Measurements from ENCODE around the gene SLC6A1. TPM values are rescaled to one million over a fixed set of nuclear protein-coding genes. Genes with fewer than 3 reads are reported as not detected.

Gene SLC6A1
- total RNA-seq, 1 donor from 2014 or later = not detected

- no peak overlapping the region for H3K4me3 ChIP-seq (ENCODE audit: low read depth, low read length)
- DNase-seq (ENCODE audit: low read depth) = no peak
- TF ChIP-seq, protein P1, sequence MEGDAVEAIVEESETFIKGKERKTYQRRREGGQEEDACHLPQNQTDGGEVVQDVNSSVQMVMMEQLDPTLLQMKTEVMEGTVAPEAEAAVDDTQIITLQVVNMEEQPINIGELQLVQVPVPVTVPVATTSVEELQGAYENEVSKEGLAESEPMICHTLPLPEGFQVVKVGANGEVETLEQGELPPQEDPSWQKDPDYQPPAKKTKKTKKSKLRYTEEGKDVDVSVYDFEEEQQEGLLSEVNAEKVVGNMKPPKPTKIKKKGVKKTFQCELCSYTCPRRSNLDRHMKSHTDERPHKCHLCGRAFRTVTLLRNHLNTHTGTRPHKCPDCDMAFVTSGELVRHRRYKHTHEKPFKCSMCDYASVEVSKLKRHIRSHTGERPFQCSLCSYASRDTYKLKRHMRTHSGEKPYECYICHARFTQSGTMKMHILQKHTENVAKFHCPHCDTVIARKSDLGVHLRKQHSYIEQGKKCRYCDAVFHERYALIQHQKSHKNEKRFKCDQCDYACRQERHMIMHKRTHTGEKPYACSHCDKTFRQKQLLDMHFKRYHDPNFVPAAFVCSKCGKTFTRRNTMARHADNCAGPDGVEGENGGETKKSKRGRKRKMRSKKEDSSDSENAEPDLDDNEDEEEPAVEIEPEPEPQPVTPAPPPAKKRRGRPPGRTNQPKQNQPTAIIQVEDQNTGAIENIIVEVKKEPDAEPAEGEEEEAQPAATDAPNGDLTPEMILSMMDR (conservative IDR thresholded peaks at IDR 0.05; ENCODE audit: low read depth, low read length) = no peak
These were observed 29.6 kb downstream of the SLC6A1 start for GRCh38 chr3:11022115-11022514.

DNA sequence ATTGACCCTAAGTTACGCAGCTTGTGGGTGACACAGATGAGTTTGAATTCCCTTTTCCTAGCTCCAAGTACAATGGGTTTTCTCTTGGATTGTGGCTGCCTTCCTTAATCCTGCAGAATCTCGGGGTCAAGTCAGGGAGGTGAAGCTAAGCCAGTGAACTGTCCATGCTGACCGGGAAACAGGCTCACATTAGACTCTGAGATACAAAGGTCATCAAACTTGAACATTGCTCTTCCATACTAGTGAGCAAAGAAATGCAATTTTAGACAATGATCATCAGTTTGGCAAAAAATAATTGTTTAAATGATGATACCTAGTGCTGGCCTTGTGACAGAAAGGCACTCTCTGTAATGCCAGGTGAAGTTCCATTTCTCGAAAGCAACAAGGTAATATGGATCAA, 31.6 kb downstream of the SLC6A1 start:
- no peak overlapping the region for H3K4me3 ChIP-seq (ENCODE audit: low read depth, low read length)
- DNase-seq (ENCODE audit: low read depth) = no peak
- TF ChIP-seq, protein P1 (conservative IDR thresholded peaks at IDR 0.05; ENCODE audit: low read depth, low read length) = no peak

- DNase-seq (ENCODE audit: low read depth) = no peak
- no peak overlapping the region for H3K4me3 ChIP-seq (ENCODE audit: low read depth, low read length)
These were observed 37.4 kb downstream of the SLC6A1 start for GRCh38 chr3:11029948-11030347.

GRCh38 chr3:11033871-11034270, 41.3 kb downstream of the SLC6A1 start:
- TF ChIP-seq, protein P1 (conservative IDR thresholded peaks at IDR 0.05; ENCODE audit: low read depth, low read length) = no peak
- DNase-seq (ENCODE audit: low read depth) = no peak

More at GRCh38 chr3:11029948-11030347, 37.4 kb downstream of the SLC6A1 start:
- TF ChIP-seq, protein P1 (conservative IDR thresholded peaks at IDR 0.05; ENCODE audit: low read depth, low read length) = no peak

DNA sequence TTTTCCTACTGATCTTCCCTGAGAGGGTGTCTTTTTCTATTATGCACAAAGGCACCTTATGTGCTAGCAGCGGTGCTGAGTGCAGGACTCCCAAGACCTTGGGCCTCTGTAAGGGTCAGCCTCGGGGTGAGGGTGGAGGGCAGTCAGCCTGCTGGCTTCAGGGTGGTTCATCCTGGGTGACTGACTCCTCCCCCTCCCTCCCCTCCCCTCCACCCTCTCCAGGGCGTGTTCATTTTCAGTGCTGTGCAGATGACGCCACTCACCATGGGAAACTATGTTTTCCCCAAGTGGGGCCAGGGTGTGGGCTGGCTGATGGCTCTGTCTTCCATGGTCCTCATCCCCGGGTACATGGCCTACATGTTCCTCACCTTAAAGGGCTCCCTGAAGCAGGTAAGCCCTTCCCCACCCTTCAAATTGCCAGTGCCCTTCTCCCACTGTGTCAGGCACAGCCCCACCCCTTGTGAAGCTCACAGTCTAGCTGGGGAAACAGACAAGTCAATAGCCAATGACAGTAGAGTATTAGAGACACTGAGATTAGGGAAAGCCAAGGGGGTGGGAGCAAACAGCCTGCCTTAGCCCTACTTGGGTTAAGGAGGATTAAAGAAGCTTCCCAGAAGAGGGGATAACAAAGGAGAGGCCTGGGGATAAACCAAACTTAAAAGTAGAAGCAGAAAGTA, 41.9 kb downstream of the SLC6A1 start:
- DNase-seq (ENCODE audit: low read depth) = no peak
- TF ChIP-seq, protein P1 (conservative IDR thresholded peaks at IDR 0.05; ENCODE audit: low read depth, low read length) = no peak
- H3K4me3 ChIP-seq (ENCODE audit: low read depth, low read length) = no peak overlapping the region

More at GRCh38 chr3:11033871-11034270, 41.3 kb downstream of the SLC6A1 start:
- no peak overlapping the region for H3K4me3 ChIP-seq (ENCODE audit: low read depth, low read length)

DNA sequence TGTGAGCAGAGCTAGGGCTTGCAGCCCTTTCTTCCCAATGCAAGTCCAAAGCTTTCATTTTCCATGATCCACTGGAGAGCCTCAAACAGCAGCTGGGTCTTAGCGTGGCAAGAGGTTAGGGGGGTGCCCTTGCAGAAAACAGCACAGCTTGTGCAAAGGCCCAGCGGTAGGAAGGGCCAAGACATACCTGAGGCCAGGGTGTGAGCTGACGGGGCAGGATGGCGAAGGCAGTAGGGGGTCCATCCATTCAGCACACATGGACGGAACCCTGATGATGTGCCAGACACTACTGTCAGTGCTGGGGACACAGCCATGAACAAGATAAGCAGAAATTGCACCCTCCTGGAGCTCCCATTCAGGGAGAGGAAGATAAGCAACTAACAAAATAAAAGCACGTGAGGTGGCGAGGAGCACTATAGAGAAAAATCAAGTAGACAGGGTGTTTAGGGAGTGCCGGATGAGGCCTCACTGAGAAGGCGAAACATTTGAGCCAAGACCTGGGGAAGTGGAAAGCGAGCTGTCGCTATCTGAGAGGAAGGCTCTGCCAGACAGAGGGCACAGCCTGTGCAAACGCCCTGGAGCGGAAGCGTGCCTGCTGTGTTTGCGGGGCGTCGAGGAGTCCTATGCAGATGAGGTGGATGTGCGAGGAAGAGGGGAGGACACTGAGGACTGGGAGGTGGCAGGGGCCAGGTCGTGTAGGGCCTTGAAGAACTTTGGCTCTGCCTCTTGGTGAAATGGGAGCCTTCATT, 43.4 kb downstream of the SLC6A1 start:
- TF ChIP-seq, protein P1 (conservative IDR thresholded peaks at IDR 0.05; ENCODE audit: low read depth, low read length) = no peak

More for the DNA sequence above, 43.4 kb downstream of the SLC6A1 start:
- DNase-seq (ENCODE audit: low read depth) = no peak
- no peak overlapping the region for H3K4me3 ChIP-seq (ENCODE audit: low read depth, low read length)

Measured in epithelial cell of proximal tubule (primary cell).